Panc1 (cell line): ENCODE data around the gene DAG1. TPM values are rescaled to one million over a fixed set of nuclear protein-coding genes. Genes with fewer than 3 reads are reported as not detected.

Experiments
- ATAC-seq: fragments of 200-7000 bp; cut with Tn5 transposase; 2 replicates; pipeline ENCODE4 v1.9.1; 2020; ENCODE audit warnings: mild to moderate bottlenecking, moderate library complexity
- BruUV-seq: library from RNA; stranded (reverse); fragments of 400-500 nt; replicated peaks from 2 replicates; lab custom pipeline; 2021; lab: Mats Ljungman, UMichigan
- CTCF ChIA-PET: fragments of 300-600 bp; sonication (Branson Sonifier 250); formaldehyde crosslinking; loops from one replicate; lab custom pipeline; 2022; ENCODE audit warnings: antibody characterized with exemption; lab: Charles Lee
- POLR2A ChIA-PET: fragments of 300-600 bp; sonication (Branson Sonifier 250); formaldehyde crosslinking; loops from one replicate; lab custom pipeline; 2022; ENCODE audit warnings: antibody characterized with exemption; lab: Charles Lee
- DNase-seq: peaks from one replicate; pipeline ENCODE4 v3.0.0-alpha.2; 2010; ENCODE audit warnings: low read depth, low spot score
- H3K27ac ChIP-seq: 2 replicates; pipeline ENCODE4 v1.5.1; 2011; ENCODE audit warnings: mild to moderate bottlenecking, low read length, inconsistent platforms
- H3K27me3 ChIP-seq: fragments of 200-500 bp; sonication (Bioruptor generic); 2 replicates; pipeline ENCODE4 v1.6.0; 2014; ENCODE audit warnings: low read length, inconsistent platforms; ENCODE audit not compliant: control insufficient read depth, insufficient read depth
- H3K36me3 ChIP-seq: fragments of 200-500 bp; sonication (Bioruptor generic); 2 replicates; pipeline ENCODE4 v1.5.1; 2014; ENCODE audit warnings: inconsistent platforms, mild to moderate bottlenecking, low read length, moderate library complexity; ENCODE audit not compliant: control insufficient read depth, insufficient read depth
- H3K4me1 ChIP-seq: 2 replicates; pipeline ENCODE4 v1.5.1; 2011; ENCODE audit warnings: inconsistent platforms, mild to moderate bottlenecking, low read length, moderate library complexity; ENCODE audit not compliant: control insufficient read depth, insufficient read depth
- H3K4me3 ChIP-seq, 2 experiments: 2 replicates each; pipeline ENCODE4 v1.5.1; 2011 to 2012; ENCODE audit warnings: low read depth in 2 of 2, low read length in 2 of 2, mild to moderate bottlenecking in 2 of 2, inconsistent platforms in 1 of 2, moderate library complexity in 1 of 2
- H3K9me3 ChIP-seq: fragments of 200-500 bp; sonication (Bioruptor generic); 2 replicates; pipeline ENCODE4 v1.5.1; 2014; ENCODE audit warnings: low read depth, mild to moderate bottlenecking, inconsistent platforms, low read length, moderate library complexity; ENCODE audit not compliant: control insufficient read depth, insufficient read depth
- POLR2AphosphoS5 ChIP-seq: IDR thresholded peaks from 2 replicates; pipeline ENCODE4 v1.6.1; 2012; ENCODE audit warnings: mild to moderate bottlenecking, low read depth, low read length, moderate library complexity
- SIN3A ChIP-seq: IDR thresholded peaks from 2 replicates; pipeline ENCODE4 v1.6.1; 2012; ENCODE audit warnings: low read depth, mild to moderate bottlenecking, low read length, moderate library complexity, borderline replicate concordance; ENCODE audit not compliant: insufficient read depth
- TCF7L2 ChIP-seq: IDR thresholded peaks from 2 replicates; pipeline ENCODE4 v1.6.1; 2011; ENCODE audit warnings: mild to moderate bottlenecking, low read depth, low read length, inconsistent platforms
- in situ Hi-C: cut with HindIII; loops from 2 replicates; pipeline ENCODE4 v1.10.0; 2016; ENCODE audit warnings: low sequenced_read_pairs, low pct_unique_long_range_greater_than_20kb
- intact Hi-C: fragments of 100-400 bp; cut with micrococcal nuclease; formaldehyde crosslinking; loops from one replicate; pipeline ENCODE4 v1.10.0; 2022; ENCODE audit not compliant: unreplicated experiment
- total RNA-seq: library from RNA; stranded (reverse); gene quantifications from one replicate; pipeline ENCODE4 v1.2.1, GENCODE V29; 2021; ENCODE audit not compliant: unreplicated experiment
- TF ChIP-seq, protein P1 (sequence below), 2 experiments: IDR thresholded peaks; 2 replicates each; pipeline ENCODE4 v1.6.1; 2011 to 2012; ENCODE audit warnings: low read depth in 2 of 2, control low read depth in 1 of 2, low read length in 1 of 2, mild to moderate bottlenecking in 1 of 2, moderate library complexity in 1 of 2; ENCODE audit not compliant: insufficient read depth in 1 of 2
- TF ChIP-seq, protein P2 (sequence below): fragments of 450-650 bp; IDR thresholded peaks from 2 replicates; pipeline ENCODE4 v1.5.1; 2017; ENCODE audit warnings: mild to moderate bottlenecking

Gene DAG1
- total RNA-seq, 1 experiment from 2014 or later: 160 TPM

DNA sequence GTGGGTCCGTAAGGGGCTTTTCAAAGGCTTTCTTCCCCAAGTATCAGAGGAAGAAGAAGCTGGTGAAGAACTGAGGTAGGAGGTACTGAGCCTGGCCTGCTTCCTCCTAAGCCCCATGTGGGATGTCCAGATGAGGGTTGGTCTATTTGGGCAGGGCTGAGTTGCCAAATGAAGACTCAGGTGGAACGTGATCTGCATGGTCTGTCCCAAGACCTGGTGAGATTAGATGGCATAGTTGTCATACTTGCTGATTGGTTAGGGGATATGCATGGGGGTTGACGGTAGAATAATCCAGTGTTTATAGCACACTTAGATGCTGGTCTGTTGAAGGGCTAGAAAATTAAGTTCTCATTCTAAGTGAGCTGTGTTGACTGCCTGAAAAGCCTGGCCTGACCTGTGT lies 47.9 kb downstream of the DAG1 start:
- Histone ChIP-seq H3K36me3 (no peaks in the 10 kb centered on the region), H3K4me1 (no peaks in the 10 kb centered on the region), H3K27ac (no peak overlapping the region), H3K4me3 (no peak overlapping the region), H3K27me3 (no peaks in the 10 kb centered on the region), H3K9me3 (no peaks in the 10 kb centered on the region)
- TF ChIP-seq TCF7L2 (no peak), POLR2AphosphoS5 (no peak), SIN3A (no peak)
- TF ChIP-seq, protein P1, sequence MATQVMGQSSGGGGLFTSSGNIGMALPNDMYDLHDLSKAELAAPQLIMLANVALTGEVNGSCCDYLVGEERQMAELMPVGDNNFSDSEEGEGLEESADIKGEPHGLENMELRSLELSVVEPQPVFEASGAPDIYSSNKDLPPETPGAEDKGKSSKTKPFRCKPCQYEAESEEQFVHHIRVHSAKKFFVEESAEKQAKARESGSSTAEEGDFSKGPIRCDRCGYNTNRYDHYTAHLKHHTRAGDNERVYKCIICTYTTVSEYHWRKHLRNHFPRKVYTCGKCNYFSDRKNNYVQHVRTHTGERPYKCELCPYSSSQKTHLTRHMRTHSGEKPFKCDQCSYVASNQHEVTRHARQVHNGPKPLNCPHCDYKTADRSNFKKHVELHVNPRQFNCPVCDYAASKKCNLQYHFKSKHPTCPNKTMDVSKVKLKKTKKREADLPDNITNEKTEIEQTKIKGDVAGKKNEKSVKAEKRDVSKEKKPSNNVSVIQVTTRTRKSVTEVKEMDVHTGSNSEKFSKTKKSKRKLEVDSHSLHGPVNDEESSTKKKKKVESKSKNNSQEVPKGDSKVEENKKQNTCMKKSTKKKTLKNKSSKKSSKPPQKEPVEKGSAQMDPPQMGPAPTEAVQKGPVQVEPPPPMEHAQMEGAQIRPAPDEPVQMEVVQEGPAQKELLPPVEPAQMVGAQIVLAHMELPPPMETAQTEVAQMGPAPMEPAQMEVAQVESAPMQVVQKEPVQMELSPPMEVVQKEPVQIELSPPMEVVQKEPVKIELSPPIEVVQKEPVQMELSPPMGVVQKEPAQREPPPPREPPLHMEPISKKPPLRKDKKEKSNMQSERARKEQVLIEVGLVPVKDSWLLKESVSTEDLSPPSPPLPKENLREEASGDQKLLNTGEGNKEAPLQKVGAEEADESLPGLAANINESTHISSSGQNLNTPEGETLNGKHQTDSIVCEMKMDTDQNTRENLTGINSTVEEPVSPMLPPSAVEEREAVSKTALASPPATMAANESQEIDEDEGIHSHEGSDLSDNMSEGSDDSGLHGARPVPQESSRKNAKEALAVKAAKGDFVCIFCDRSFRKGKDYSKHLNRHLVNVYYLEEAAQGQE (IDR thresholded peaks at IDR 0.05; ENCODE audit: insufficient read depth in 1 of 2, low read depth in 2 of 2, low read length in 1 of 2): no peak
- TF ChIP-seq, protein P2, sequence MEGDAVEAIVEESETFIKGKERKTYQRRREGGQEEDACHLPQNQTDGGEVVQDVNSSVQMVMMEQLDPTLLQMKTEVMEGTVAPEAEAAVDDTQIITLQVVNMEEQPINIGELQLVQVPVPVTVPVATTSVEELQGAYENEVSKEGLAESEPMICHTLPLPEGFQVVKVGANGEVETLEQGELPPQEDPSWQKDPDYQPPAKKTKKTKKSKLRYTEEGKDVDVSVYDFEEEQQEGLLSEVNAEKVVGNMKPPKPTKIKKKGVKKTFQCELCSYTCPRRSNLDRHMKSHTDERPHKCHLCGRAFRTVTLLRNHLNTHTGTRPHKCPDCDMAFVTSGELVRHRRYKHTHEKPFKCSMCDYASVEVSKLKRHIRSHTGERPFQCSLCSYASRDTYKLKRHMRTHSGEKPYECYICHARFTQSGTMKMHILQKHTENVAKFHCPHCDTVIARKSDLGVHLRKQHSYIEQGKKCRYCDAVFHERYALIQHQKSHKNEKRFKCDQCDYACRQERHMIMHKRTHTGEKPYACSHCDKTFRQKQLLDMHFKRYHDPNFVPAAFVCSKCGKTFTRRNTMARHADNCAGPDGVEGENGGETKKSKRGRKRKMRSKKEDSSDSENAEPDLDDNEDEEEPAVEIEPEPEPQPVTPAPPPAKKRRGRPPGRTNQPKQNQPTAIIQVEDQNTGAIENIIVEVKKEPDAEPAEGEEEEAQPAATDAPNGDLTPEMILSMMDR: no peak
- no TSS peak for BruUV-seq
- ChIA-PET POLR2A (no interaction called here), CTCF (interaction anchor here (0.5 kb wide), 1 partner anchor 21 kb away, joined by 9 read pairs; no protein-coding TSS in a partner anchor)
- in situ Hi-C loops: no loop called here
- no peak for DNase-seq
- ATAC-seq: no peak
- intact Hi-C loops: no loop called here

- BruUV-seq: no TSS peak
- no peak for DNase-seq
- no peak for ATAC-seq
- TF ChIP-seq, protein P1 (IDR thresholded peaks at IDR 0.05; ENCODE audit: insufficient read depth in 1 of 2, low read depth in 2 of 2, low read length in 1 of 2): no peak
- TF ChIP-seq SIN3A (no peak), TCF7L2 (no peak), POLR2AphosphoS5 (no peak)
- TF ChIP-seq, protein P2: no peak
- CTCF ChIA-PET: interaction anchor here (0.5 kb wide), 1 partner anchor 22 kb away, joined by 9 read pairs; no protein-coding TSS in a partner anchor
- in situ Hi-C loops: no loop called here
- Histone ChIP-seq H3K4me3 (no peak overlapping the region), H3K36me3 (no peaks in the 10 kb centered on the region), H3K27ac (no peak overlapping the region), H3K27me3 (no peaks in the 10 kb centered on the region), H3K9me3 (no peaks in the 10 kb centered on the region), H3K4me1 (no peaks in the 10 kb centered on the region)
- intact Hi-C loops: no loop called here
- POLR2A ChIA-PET: no interaction called here
Observed at GRCh38 chr3:49518441-49518840, 48.4 kb downstream of the DAG1 start.
